K562 (cell line): ENCODE data around the gene CRABP2. TPM values are rescaled to one million over a fixed set of nuclear protein-coding genes. Genes with fewer than 3 reads are reported as not detected.

Source experiments
- ARID4B ChIP-seq: sonication (generic); formaldehyde crosslinking; IDR thresholded peaks from 2 replicates; pipeline ENCODE4 v1.8.0; 2022; ENCODE audit warnings: mild to moderate bottlenecking, missing genetic modification reagents
- CTBP1 ChIP-seq: fragments of 450-650 bp; IDR thresholded peaks from 2 replicates; pipeline ENCODE4 v1.6.1; 2016; ENCODE audit warnings: borderline replicate concordance
- DPF2 ChIP-seq: fragments of 450-650 bp; IDR thresholded peaks from 2 replicates; pipeline ENCODE4 v1.6.1; 2016
- ID3 ChIP-seq, 2 experiments: fragments of 250-450 bp in 1 of 2; fragments of 450-650 bp in 1 of 2; sonication (Bioruptor Pico) in 1 of 2; IDR thresholded peaks; 2 replicates each; pipeline versions ENCODE4 v1.6.1 to v1.8.0; 2016 to 2021; ENCODE audit warnings: mild to moderate bottlenecking in 2 of 2, moderate library complexity in 2 of 2, missing compliant biosample characterization in 1 of 2, missing genetic modification characterization in 1 of 2
- KDM5B ChIP-seq: fragments of 200-600 bp; sonication (generic); IDR thresholded peaks from 2 replicates; pipeline ENCODE4 v1.6.1; 2012; ENCODE audit warnings: low read depth, mild to moderate bottlenecking, moderate library complexity, low read length, control low read depth, inconsistent platforms; ENCODE audit not compliant: insufficient replicate concordance
- MXD1 ChIP-seq: fragments of 250-450 bp; sonication (Bioruptor Pico); IDR thresholded peaks from 2 replicates; pipeline ENCODE4 v1.8.0; 2021; ENCODE audit warnings: borderline replicate concordance, mild to moderate bottlenecking, moderate library complexity; ENCODE audit not compliant: poor library complexity, severe bottlenecking
- PRMT5 ChIP-seq: sonication (generic); formaldehyde crosslinking; IDR thresholded peaks from 2 replicates; pipeline ENCODE4 v1.5.0; 2020; ENCODE audit warnings: missing genetic modification reagents
- SAFB2 ChIP-seq: fragments of 200-400 bp; formaldehyde crosslinking; IDR thresholded peaks from 2 replicates; pipeline ENCODE4 v1.6.1; 2018; ENCODE audit warnings: borderline replicate concordance, low read length, low read depth, moderate library complexity; ENCODE audit not compliant: severe bottlenecking
- SMARCA5 ChIP-seq: fragments of 450-650 bp; IDR thresholded peaks from 2 replicates; pipeline ENCODE4 v1.6.1; 2016
- SUPT5H ChIP-seq: fragments of 450-650 bp; IDR thresholded peaks from 2 replicates; pipeline ENCODE4 v1.6.1; 2016
- ZNF395 ChIP-seq: fragments of 200-800 bp; sonication (Bioruptor generic); IDR thresholded peaks from 2 replicates; pipeline ENCODE4 v1.6.1; 2017; ENCODE audit warnings: missing genetic modification characterization, missing compliant biosample characterization
- ZNF609 ChIP-seq: sonication (generic); formaldehyde crosslinking; IDR thresholded peaks from 2 replicates; pipeline ENCODE4 v1.8.1; 2023; ENCODE audit warnings: missing genetic modification reagents, mild to moderate bottlenecking, borderline replicate concordance
- polyA plus RNA-seq, 8 experiments: library from polyadenylated mRNA; depleted of rRNA in 4 of 8; stranded (reverse) in 5 of 8; unstranded in 3 of 8; fragments of >200 nt; fragmentation: Nextera tagmentation in 2 of 8; fragmentation: Illumina TruSeq in 1 of 8; extraction: Ambion mirVana in 2 of 8; extraction: Trizol in 1 of 8; gene quantifications; 2 replicates each; pipeline versions ENCODE4 v1.2.1 to v1.2.3, GENCODE V29; 2011 to 2014; ENCODE audit warnings: inconsistent platforms in 1 of 8, missing spikeins in 1 of 8
- total RNA-seq, 7 experiments: library from RNA; depleted of rRNA in 6 of 7; stranded (reverse); fragments of >200 nt in 6 of 7; fragmentation: Illumina TruSeq in 2 of 7; extraction: Trizol in 2 of 7; gene quantifications; 2 replicates each; pipeline versions ENCODE4 v1.2.1 to v1.2.3, GENCODE V29; 2011 to 2021; ENCODE audit warnings: low replicate concordance in 1 of 7

Gene CRABP2
- total and polyA plus RNA-seq, 9 of the 15 experiments (the other 6 are each of a cell fraction or from before 2014, with no cell fraction given): 0.30 to 2.5 (median 0.82) TPM

GRCh38 chr1:156727926-156728598, 22.7 kb upstream of the CRABP2 start, which contains the start of gene METTL25B (continued):
- TF ChIP-seq ARID4B (CRISPR knock-in tag) (peak; percentile 48; the same call in 1 of the 2 replicates), CTBP1 (no peak), KDM5B (peak; percentile 67), SAFB2 (no peak), ZNF609 (CRISPR knock-in tag) (0 out of 2 replicates have a peak, but pooled peaks have one; percentile 23), MXD1 (CRISPR knock-in tag) (no peak), ID3 (CRISPR knock-in tag; IDR thresholded peaks at IDR 0.05) (no peak), ID3 (tag; IDR thresholded peaks at IDR 0.05) (0 out of 2 replicates have a peak, but pooled peaks have one; percentile 37), ZNF395 (CRISPR knock-in tag) (no peak), SUPT5H (peak; percentile 67), PRMT5 (CRISPR knock-in tag) (no peak), DPF2 (0 out of 2 replicates have a peak, but pooled peaks have one; percentile 35), SMARCA5 (no peak)
